ENCODE measurements around the gene TAT. TPM values are rescaled to one million over a fixed set of nuclear protein-coding genes. Genes with fewer than 3 reads are reported as not detected.
"Not testable (repeated sequence)": the region's sequence is repeated elsewhere in the genome, so short reads cannot be mapped to it uniquely, and the experiment has no call there.

TAT gene
- total RNA-seq (2014; rRNA removed; shearing (Covaris generic)) = not detected in 2 replicates

DNA sequence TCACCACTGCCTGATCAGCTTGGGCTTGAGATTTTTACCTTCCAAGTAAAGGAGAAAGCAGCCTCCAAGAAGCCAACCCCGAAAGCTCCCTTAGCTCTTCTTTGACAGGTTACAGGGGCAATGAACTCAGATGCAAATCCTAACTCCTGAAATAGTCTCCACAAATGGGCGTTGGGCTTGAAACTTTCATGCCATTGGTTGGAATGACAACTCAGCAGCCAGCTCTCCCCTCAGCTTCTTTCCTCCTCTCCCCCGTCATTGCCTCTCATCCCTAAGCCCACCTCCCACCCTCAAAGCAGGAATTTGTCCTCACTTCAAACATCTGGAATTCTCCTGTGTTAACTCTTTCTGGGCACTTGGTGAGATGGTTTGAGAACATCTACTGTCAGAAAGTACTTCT is at the start of gene TAT:
TAT (minus strand) TSS at position 122 of the 400 bp plus-strand sequence. CDS start 677 bp downstream, outside the sequence.
- Histone ChIP-seq H3K27me3 (ENCODE audit: control insufficient read depth, insufficient read depth, low read length) (no peaks in the 10 kb centered on the region), H3K4me3 (ENCODE audit: insufficient read depth, low read depth, low read length) (no peak within 1 kb of the TSS), H3K36me3 (replicated peaks; ENCODE audit: control insufficient read depth, insufficient read depth, low read length) (no peaks in the 10 kb centered on the region)
- DNase-seq = peak; percentile 60

DNA sequence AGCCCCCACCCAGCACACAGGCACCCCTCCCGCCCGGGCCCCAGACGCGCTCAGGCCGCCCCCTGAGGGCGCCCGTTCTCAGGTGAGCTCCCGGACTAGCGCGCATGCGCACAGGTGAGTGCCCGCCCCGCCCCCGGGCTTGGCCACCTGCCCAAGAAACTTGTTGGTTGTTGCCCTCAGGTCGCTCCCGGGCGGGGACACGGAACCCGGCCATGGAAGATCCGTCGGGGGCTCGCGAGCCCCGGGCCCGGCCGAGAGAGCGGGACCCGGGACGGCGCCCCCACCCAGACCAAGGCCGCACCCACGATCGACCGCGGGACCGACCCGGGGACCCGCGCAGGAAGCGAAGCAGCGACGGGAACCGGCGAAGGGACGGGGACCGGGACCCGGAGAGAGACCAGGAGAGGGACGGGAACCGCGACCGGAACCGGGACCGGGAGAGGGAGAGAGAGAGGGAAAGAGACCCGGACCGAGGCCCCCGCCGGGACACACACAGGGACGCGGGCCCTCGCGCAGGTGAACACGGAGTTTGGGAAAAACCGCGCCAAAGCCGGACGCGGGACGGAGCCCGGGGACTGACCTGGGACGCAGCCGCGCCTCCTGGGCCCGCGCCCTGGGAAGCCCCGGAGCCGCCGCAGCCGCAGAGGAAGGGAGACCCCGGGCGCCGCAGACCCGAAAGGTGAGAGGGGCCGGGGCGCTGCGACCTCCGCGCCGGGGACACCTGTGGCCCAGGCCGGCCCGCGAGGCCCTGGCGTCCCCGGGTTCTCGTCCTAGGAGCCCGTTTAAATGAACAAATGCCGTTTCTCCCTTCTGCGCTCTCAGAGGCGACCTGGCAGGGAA is 49.3 kb upstream of the TAT start, which contains the start of gene MARVELD3:
MARVELD3 (plus strand) TSS at position 167 of the 840 bp plus-strand sequence; CDS start at position 213, 46 bp downstream.
- H3K4me3 ChIP-seq (ENCODE audit: insufficient read depth, low read depth, low read length) = peak within 1 kb of the TSS; percentile 71
- peaks cover 14% of the 10 kb centered on the region; the same call in 1 of the 2 replicates for H3K27me3 ChIP-seq (ENCODE audit: control insufficient read depth, insufficient read depth, low read length)
- DNase-seq = peak; percentile 99
- H3K36me3 ChIP-seq (replicated peaks; ENCODE audit: control insufficient read depth, insufficient read depth, low read length) = peaks cover 5% of the 10 kb centered on the region

DNA sequence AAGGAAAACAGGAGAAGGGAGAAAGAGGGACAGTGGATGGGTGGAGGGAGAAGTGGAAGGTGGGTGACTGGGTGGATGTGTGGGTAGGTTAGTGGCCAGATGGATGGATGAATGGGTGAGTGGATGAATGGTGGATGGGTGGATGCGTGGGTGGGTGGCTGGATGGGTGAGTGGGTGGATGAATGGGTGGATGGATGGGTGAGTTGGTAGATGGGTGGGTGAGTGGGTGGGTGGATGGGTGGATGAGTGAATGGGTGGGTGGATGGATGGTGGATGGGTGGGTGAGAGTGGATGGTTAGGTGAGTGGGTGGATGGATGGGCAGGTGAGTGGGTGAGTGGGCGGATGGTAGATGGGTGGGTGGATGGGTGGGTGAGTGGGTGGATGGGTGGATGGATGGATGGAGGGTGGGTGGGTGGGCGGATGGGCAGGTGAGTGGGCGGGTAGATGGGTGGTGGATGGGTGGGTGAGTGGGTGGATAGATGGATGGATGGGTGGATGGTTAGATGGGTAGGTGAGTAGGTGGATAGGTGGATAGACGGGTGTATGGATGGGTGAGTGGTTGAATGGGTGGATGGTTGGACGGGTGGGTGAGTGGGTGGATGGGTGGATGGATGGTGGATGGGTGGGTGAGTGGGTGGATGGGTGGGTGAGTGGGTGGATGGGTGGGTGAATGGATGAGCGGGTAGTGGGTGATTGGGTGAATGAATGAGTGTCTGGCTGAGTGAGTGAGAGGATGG is 48.4 kb upstream of the TAT start:
- peaks cover 14% of the 10 kb centered on the region; the same call in 1 of the 2 replicates for H3K27me3 ChIP-seq (ENCODE audit: control insufficient read depth, insufficient read depth, low read length)
- peak overlapping the region; percentile 71; the same call in 1 of the 2 replicates for H3K4me3 ChIP-seq (ENCODE audit: insufficient read depth, low read depth, low read length)

DNA sequence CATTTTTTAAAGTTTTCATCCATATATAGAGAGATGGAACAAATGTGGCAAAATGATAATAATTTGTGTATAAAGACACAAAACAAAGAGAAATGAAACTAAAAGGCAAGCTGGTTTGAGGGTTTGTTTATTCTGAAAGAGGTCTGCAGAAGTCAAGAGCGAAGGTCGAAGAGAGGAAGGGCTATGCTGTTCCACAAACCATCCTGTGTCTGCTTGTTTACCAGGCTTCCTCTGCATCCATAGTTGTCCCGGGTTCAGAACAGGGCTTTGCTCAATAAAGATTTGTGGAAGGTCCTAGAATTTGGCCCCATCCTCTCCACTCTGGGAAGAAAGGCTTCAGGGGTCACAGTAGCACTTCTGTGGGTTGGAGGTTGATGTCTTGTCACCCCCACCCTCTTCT is 46.7 kb upstream of the TAT start:
- no peak overlapping the region for H3K4me3 ChIP-seq (ENCODE audit: insufficient read depth, low read depth, low read length)
- H3K27me3 ChIP-seq (ENCODE audit: control insufficient read depth, insufficient read depth, low read length) = peaks cover 14% of the 10 kb centered on the region; the same call in 1 of the 2 replicates
- no peaks in the 10 kb centered on the region for H3K36me3 ChIP-seq (replicated peaks; ENCODE audit: control insufficient read depth, insufficient read depth, low read length)
- no peak for DNase-seq

More for the DNA sequence above, 48.4 kb upstream of the TAT start:
- H3K36me3 ChIP-seq (replicated peaks; ENCODE audit: control insufficient read depth, insufficient read depth, low read length) = peaks cover 5% of the 10 kb centered on the region
- DNase-seq = no peak

DNA sequence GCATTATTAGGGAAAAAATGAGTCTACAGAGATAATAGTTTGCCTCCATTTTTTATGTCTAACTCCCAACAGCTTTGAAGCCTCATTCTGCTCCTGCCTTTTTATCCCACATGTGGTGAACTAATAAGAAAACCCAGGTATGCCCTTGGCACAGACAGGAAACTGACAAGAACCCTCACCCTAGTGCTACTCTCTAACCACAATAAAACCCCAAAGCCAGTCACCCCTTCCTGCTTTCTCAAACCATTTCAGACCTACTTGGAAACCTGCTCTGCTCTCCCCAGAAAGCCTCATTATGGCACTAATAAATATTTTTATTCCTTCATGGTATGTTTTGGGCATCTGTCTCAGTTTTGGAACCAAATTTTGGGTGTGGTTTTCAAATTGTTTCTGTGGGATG is 45.2 kb upstream of the TAT start:
- H3K36me3 ChIP-seq (replicated peaks; ENCODE audit: control insufficient read depth, insufficient read depth, low read length) = no peaks in the 10 kb centered on the region
- H3K4me3 ChIP-seq (ENCODE audit: insufficient read depth, low read depth, low read length) = no peak overlapping the region
- DNase-seq = no peak
- peaks cover 14% of the 10 kb centered on the region; the same call in 1 of the 2 replicates for H3K27me3 ChIP-seq (ENCODE audit: control insufficient read depth, insufficient read depth, low read length)

DNA sequence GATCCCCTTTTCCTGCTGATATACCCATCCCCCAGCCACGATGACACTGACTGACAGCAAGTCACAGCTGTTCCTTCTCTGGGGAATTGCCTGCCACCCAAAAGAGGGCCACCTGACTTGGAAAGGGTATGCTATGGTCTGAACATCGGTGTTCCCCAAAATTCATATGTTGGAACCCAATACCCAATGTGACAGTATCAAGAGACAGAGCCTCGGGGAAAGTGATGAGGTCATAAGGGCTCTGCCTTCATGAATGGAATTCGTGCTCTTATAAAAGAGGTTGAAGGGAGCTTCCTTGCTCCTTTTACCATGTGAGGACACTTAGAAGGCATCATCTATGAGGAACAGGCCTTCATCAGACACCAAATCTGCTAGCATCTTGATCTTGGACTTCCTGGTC is 41.5 kb upstream of the TAT start:
- H3K4me3 ChIP-seq (ENCODE audit: insufficient read depth, low read depth, low read length) = no peak overlapping the region
- H3K27me3 ChIP-seq (ENCODE audit: control insufficient read depth, insufficient read depth, low read length) = no peaks in the 10 kb centered on the region
- no peak for DNase-seq
- H3K36me3 ChIP-seq (replicated peaks; ENCODE audit: control insufficient read depth, insufficient read depth, low read length) = no peaks in the 10 kb centered on the region

DNA sequence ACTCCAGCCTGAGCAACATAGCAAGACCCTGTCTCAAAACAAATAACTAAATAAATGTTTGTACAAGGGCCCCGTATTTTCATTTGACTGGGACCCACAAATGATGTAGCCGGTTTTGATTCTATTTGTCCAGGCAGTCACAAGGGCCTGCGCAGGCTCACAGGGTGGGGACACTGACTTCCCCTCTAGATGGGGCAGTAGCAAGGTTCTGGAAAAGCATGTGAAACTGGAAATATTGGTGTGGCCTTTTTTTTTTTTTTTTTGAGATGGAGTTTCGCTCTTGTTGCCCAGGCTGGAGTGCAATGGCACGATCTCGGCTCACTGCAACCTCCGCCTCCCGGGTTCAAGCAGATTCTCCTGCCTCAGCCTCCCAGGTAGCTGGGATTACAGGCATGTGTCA is 38.1 kb upstream of the TAT start:
- not testable (repeated sequence) for H3K36me3 ChIP-seq (replicated peaks; ENCODE audit: control insufficient read depth, insufficient read depth, low read length); H3K4me3 ChIP-seq (ENCODE audit: insufficient read depth, low read depth, low read length); H3K27me3 ChIP-seq (ENCODE audit: control insufficient read depth, insufficient read depth, low read length); DNase-seq

DNA sequence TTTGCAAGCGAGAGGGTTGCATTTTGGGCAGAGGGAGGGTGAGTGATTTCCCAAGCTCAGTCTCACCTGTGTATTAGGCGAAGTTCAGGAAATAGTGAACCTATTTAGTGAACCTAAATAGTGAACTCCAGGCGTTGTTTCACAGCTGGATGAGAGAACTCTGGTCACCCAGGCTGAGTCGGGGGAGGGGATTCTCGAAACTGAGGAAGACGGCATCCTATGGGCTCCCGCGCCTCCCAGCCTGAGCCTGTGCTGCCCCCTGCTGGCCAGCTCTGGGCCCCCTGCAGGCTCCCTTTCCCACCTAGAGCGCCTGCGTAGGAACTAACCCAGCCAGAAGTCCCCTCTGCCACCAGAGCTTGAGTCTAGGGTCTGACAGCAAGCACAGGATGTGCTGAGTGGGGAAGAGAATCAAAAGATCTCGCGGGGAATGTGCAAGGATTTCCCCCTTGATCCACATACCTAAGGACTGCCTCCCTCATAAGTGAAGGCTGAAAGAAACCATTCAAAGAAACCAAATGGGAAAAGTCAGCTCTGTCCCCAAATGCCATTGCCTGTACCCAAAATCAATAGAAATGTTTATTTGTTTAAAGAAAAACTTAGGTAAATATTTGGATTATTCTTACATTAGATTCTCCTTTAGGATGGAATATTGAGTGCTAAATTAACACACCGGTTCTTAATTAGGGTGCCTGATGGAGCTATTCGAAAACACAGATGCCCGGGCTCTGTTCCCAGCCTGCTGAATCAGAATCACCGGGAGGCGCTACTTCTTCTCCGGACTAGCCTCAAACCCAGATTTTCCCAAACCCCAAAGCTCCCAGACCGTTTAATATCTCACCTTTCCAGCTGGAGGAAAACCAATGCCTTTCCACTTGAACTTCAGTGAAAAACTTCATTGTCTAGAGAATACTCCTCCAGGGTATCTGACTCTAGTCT is 34.3 kb upstream of the TAT start:
- H3K4me3 ChIP-seq (ENCODE audit: insufficient read depth, low read depth, low read length) = no peak overlapping the region
- H3K36me3 ChIP-seq (replicated peaks; ENCODE audit: control insufficient read depth, insufficient read depth, low read length) = no peaks in the 10 kb centered on the region
- peak; percentile 92 for DNase-seq
- no peaks in the 10 kb centered on the region for H3K27me3 ChIP-seq (ENCODE audit: control insufficient read depth, insufficient read depth, low read length)

DNA sequence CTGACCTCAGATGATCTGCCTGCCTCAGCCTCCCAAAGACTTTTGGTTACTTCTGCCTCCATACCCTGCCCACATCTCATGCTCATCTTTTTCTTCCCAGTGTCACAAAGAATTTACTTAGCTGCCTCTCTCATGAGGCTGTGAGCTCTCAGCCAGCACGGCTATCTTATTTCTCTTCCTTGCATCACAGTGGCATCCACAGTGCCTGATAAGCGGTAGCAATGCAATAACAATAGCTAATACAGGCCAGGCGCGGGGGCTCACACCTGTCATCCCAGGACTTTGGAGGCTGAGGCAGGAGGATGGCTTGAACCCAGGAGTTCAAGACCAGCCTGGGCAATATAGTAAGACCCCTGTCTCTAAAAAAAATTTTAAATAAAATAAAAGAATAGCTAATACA is 33.6 kb upstream of the TAT start:
- Histone ChIP-seq H3K36me3 (replicated peaks; ENCODE audit: control insufficient read depth, insufficient read depth, low read length) (no peaks in the 10 kb centered on the region), H3K27me3 (ENCODE audit: control insufficient read depth, insufficient read depth, low read length) (no peaks in the 10 kb centered on the region), H3K4me3 (ENCODE audit: insufficient read depth, low read depth, low read length) (no peak overlapping the region)
- DNase-seq = no peak

DNA sequence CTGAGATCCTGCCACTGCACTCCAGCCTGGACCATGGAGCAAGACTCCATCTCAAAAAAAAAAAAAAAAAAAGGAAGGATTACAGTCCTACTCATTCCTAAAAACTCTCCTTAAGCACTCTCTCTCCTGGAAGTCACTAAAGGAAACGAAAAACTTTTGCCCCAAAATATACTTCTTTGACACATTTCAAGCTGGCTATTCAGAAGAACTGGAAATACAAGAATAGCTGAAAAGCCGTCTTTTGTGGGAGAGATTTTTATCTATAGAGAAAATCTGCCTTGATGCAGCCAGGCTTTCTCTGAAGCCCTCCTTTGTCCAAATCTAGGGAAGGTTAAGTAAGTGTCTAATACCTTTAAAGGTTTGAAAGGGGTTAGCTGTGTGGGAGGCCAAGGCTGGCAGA is 32.2 kb upstream of the TAT start:
- Histone ChIP-seq H3K27me3 (ENCODE audit: control insufficient read depth, insufficient read depth, low read length) (no peaks in the 10 kb centered on the region), H3K4me3 (ENCODE audit: insufficient read depth, low read depth, low read length) (no peak overlapping the region), H3K36me3 (replicated peaks; ENCODE audit: control insufficient read depth, insufficient read depth, low read length) (no peaks in the 10 kb centered on the region)
- DNase-seq = no peak

DNA sequence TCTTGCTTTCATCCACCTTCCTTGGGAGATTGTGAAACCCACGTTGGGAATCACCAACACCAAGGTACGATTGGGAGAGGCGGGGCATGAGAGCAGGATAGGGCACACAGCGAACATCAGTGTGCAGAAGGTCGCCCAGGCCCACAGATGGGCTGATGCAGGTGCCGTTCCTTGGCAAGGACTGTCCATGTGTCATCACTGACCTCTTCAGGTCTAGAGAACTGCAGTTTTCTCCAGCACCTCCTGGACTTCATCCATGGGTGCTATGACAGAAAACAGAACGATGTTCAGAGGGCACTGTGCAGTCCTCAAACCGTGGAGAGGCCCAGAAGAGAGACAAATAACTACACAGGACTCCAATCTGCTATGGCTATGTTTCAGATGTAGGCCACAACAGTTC is 23.9 kb upstream of the TAT start:
- no peak for DNase-seq
- Histone ChIP-seq H3K36me3 (replicated peaks; ENCODE audit: control insufficient read depth, insufficient read depth, low read length) (no peaks in the 10 kb centered on the region), H3K27me3 (ENCODE audit: control insufficient read depth, insufficient read depth, low read length) (no peaks in the 10 kb centered on the region), H3K4me3 (ENCODE audit: insufficient read depth, low read depth, low read length) (no peak overlapping the region)

DNA sequence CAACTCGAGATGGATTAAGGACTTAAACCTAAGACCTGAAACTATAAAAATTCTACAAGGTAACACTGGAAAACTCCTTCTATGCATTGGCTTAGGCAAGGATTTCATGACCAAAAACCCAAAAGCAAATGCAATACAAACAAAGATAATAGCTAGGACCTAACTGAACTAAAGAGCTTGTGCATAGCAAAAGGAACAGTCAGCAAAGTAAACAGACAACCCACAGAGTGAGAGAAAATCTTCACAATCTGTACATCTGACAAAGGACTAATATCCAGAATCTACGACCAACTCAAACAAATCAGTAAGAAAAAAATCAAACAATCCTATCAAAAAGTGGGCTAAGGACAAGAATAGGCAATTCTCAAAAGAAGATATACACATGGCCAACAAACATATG is 21.5 kb upstream of the TAT start:
- not testable (repeated sequence) for H3K27me3 ChIP-seq (ENCODE audit: control insufficient read depth, insufficient read depth, low read length); H3K36me3 ChIP-seq (replicated peaks; ENCODE audit: control insufficient read depth, insufficient read depth, low read length); H3K4me3 ChIP-seq (ENCODE audit: insufficient read depth, low read depth, low read length); DNase-seq

DNA sequence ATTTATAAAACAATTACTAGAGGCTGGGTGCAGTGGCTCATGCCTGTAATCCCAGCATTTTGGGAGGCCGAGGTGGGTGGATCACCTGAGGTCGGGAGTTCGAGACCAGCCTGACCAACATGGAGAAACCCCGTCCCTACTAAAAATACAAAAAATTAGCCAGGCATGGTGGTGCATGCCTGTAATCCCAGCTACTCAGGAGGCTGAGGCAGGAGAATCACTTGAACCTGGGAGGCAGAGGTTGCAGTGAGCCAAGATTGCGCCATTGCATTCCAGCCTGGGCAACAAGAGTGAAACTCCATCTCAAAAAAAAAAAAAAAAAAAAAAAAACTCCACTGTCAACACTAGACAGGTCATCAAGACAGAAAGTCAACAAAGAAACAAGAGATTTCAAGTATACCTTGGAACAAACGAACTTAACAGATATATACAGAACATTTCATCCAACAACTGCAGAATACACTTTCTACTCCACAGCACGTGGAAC is 18.5 kb upstream of the TAT start:
- not testable (repeated sequence) for DNase-seq; H3K36me3 ChIP-seq (replicated peaks; ENCODE audit: control insufficient read depth, insufficient read depth, low read length); H3K27me3 ChIP-seq (ENCODE audit: control insufficient read depth, insufficient read depth, low read length); H3K4me3 ChIP-seq (ENCODE audit: insufficient read depth, low read depth, low read length)

Data from H7 (cell line).